ENCODE results near the gene CACHD1.

- TF ChIP-seq POLR2AphosphoS5 (IDR thresholded peaks at IDR 0.05; ENCODE audit: low read depth, low read length) (no peak), ZNF274 (IDR thresholded peaks at IDR 0.05; ENCODE audit: borderline replicate concordance, extremely low read depth, low read length) (no peak), POLR2A (IDR thresholded peaks at IDR 0.05; ENCODE audit: control extremely low read depth in 1 of 2, low read depth in 2 of 2, low read length in 2 of 2) (no peak), TAF1 (IDR thresholded peaks at IDR 0.05; ENCODE audit: low read depth, low read length) (no peak), CTCF (IDR thresholded peaks at IDR 0.05; ENCODE audit: control extremely low read depth in 1 of 3, insufficient read depth in 1 of 3, low read depth in 1 of 3, low read length in 3 of 3) (no peak), MAFK (IDR thresholded peaks at IDR 0.05; ENCODE audit: low read depth, low read length) (no peak), EP300 (IDR thresholded peaks at IDR 0.05; ENCODE audit: borderline replicate concordance in 1 of 2, low read depth in 2 of 2, low read length in 2 of 2) (no peak)
Measured at GRCh38 chr1:64489707-64490106, 19.8 kb downstream of the CACHD1 start.

Measured in H1 (cell line).